Psoas muscle (tissue), 8 donors: ENCODE results near the gene NUP133. TPM values are rescaled to one million over a fixed set of nuclear protein-coding genes. Genes with fewer than 3 reads are reported as not detected.

Experiments
- ATAC-seq, 4 donors: fragments of 200-7000 bp; cut with Tn5 transposase; one replicate each; pipeline ENCODE4 v1.9.1; 2020; ENCODE audit warnings: moderate library complexity in 3 of 4, mild to moderate bottlenecking in 2 of 4
- DNase-seq, 2 donors: peaks; one replicate each; pipeline ENCODE4 v3.0.0-alpha.2; 2020
- H3K27ac ChIP-seq: fragments of 200-600 bp; one replicate; pipeline ENCODE4 v1.8.0; 2022
- H3K27me3 ChIP-seq, 3 donors: fragments of 200-600 bp in 1 of 3; one replicate each; pipeline versions ENCODE4 v1.6.1 to v1.8.0; 2013 to 2022; ENCODE audit warnings: low read length in 2 of 3, mild to moderate bottlenecking in 2 of 3, moderate library complexity in 1 of 3; ENCODE audit not compliant: insufficient read depth in 3 of 3
- H3K36me3 ChIP-seq, 2 donors: fragments of 200-600 bp in 1 of 2; one replicate each; pipeline versions ENCODE4 v1.6.1 to v1.8.0; 2013 to 2022; ENCODE audit warnings: low read depth in 1 of 2, mild to moderate bottlenecking in 1 of 2, moderate library complexity in 1 of 2; ENCODE audit not compliant: insufficient read depth in 1 of 2
- H3K4me1 ChIP-seq: fragments of 200-600 bp; one replicate; pipeline ENCODE4 v1.8.0; 2022
- H3K4me3 ChIP-seq: fragments of 200-600 bp; one replicate; pipeline ENCODE4 v1.8.0; 2022; ENCODE audit warnings: mild to moderate bottlenecking
- H3K9me3 ChIP-seq: fragments of 200-600 bp; one replicate; pipeline ENCODE4 v1.8.0; 2022
- CTCF ChIP-seq: fragments of 200-600 bp; IDR thresholded peaks from one replicate; pipeline ENCODE4 v1.8.0; 2022; ENCODE audit warnings: antibody characterized with exemption
- WGBS, 3 donors: extraction: QIAGEN DNeasy Blood & Tissue Kit; methylation state at CpG; one replicate each; pipeline versions ENCODE4 v1.1.6 to v1.1.7; 2013; 5-methylcytosine and 5-hydroxymethylcytosine counted together
- intact Hi-C, 2 donors: fragments of 100-400 bp; cut with DNase I; formaldehyde crosslinking; loops; one replicate each; pipeline versions ENCODE4 v1.11.0 to v1.14.2; 2022
- polyA plus RNA-seq, 3 donors: library from polyadenylated mRNA; stranded (reverse); fragments of 200-250 nt; gene quantifications; one replicate each; pipeline ENCODE4 v1.2.3, GENCODE V29; 2013
- total RNA-seq, 4 donors: library from RNA; stranded (reverse); fragmentation: NEBNext Ultra II Directional in 2 of 4; extraction: Animal tissue kit (Norgen Biotek cat#: 25700) in 2 of 4; gene quantifications; one replicate each; pipeline versions ENCODE4 v1.2.1 to v1.2.4, GENCODE V29; 2021 to 2023
- donor health status: healthy with polysubstance abuse.
- donor health status: DM: no; HTN: no; CAD: no; lungs with moderate emphysema.
- donor health status: Bipolar disorder and iron deficiency.
- donor health status: healthy.
- donor health status: DM: yes; HTN: yes; CAD: no.
- donor health status: DM: no; HTN: no; CAD: no.
- donor health status: DM: no; HTN: no; CAD: no.
- donor health status: DM: yes; HTN: yes; CAD: no.

The NUP133 gene
- total and polyA plus RNA-seq, 7 donors: 9.3 to 29.3 (median 24.1) TPM

- 4 to 14% (median 7%) methylated on average over 30 to 37 of the region's 37 CpGs for WGBS, 3 donors
- Histone ChIP-seq H3K4me3 (peak overlapping the region; percentile 70), H3K36me3 (peaks cover 0 to 4% of the 10 kb centered on the region in 2 donors), H3K9me3 (no peaks in the 10 kb centered on the region), H3K27ac (peak overlapping the region; percentile 97), H3K27me3 (peaks cover 0 to 20% (median 0%) of the 10 kb centered on the region in 3 donors), H3K4me1 (peaks cover 37% of the 10 kb centered on the region)
- ATAC-seq: no peak
- no peak for TF ChIP-seq CTCF
- peak in 1 of 2 donors; percentile 55 for DNase-seq
- intact Hi-C loops: loop anchor here in 1 of 2 donors (10.0 kb wide), 1 partner anchor 192 kb away; the partner anchor contains the start of genes TAF5L and URB2
Observed at GRCh38 chr1:229432905-229433304, 75.2 kb downstream of the NUP133 start.

GRCh38 chr1:229432116-229432461 is 76.1 kb downstream of the NUP133 start:
- WGBS, 3 donors: 1 to 7% (median 2%) methylated on average over 20 to 38 of the region's 38 CpGs
- peaks cover 0 to 4% of the 10 kb centered on the region in 2 donors for H3K36me3 ChIP-seq
- no peak for TF ChIP-seq CTCF
- peaks cover 0 to 20% (median 0%) of the 10 kb centered on the region in 3 donors for H3K27me3 ChIP-seq
- peak overlapping the region; percentile 97 for H3K27ac ChIP-seq
- intact Hi-C loops: loop anchor here in 1 of 2 donors (10.0 kb wide), 1 partner anchor 193 kb away; the partner anchor contains the start of genes TAF5L and URB2
- no peaks in the 10 kb centered on the region for H3K9me3 ChIP-seq
- peaks cover 31% of the 10 kb centered on the region for H3K4me1 ChIP-seq
- ATAC-seq: no peak
- peak in 1 of 2 donors; percentile 58 for DNase-seq
- H3K4me3 ChIP-seq: peak overlapping the region; percentile 70

- H3K4me1 ChIP-seq: peaks cover 28% of the 10 kb centered on the region
- no peak for TF ChIP-seq CTCF
- H3K27ac ChIP-seq: peak overlapping the region; percentile 97
- WGBS, 3 donors: 2 to 5% (median 3%) methylated on average over 61 to 65 of the region's 65 CpGs
- peaks cover 0 to 4% of the 10 kb centered on the region in 2 donors for H3K36me3 ChIP-seq
- intact Hi-C loops: loop anchor here in 1 of 2 donors (10.0 kb wide), 1 partner anchor 193 kb away; the partner anchor contains the start of genes TAF5L and URB2
- DNase-seq: peak in 1 of 2 donors; percentile 58
- H3K27me3 ChIP-seq: peaks cover 0 to 20% (median 0%) of the 10 kb centered on the region in 3 donors
- ATAC-seq: no peak
- H3K4me3 ChIP-seq: peak overlapping the region; percentile 70
- H3K9me3 ChIP-seq: no peaks in the 10 kb centered on the region
Observed at GRCh38 chr1:229431284-229432115, 76.6 kb downstream of the NUP133 start.

- ATAC-seq: peak; percentile 31 to 70 (median 55)
- no peak for TF ChIP-seq CTCF
- H3K27me3 ChIP-seq: peaks cover 0 to 20% (median 0%) of the 10 kb centered on the region in 3 donors
- peak overlapping the region; percentile 97 for H3K27ac ChIP-seq
- H3K4me1 ChIP-seq: peaks cover 22% of the 10 kb centered on the region
- peaks cover 0 to 4% of the 10 kb centered on the region in 2 donors for H3K36me3 ChIP-seq
- peak; percentile 83 to 94 for DNase-seq
- WGBS, 3 donors: 0 to 1% (median 1%) methylated on average over 16 of the region's 16 CpGs
- H3K9me3 ChIP-seq: no peaks in the 10 kb centered on the region
- intact Hi-C loops: loop anchor here in 1 of 2 donors (10.0 kb wide), 1 partner anchor 194 kb away; the partner anchor contains the start of genes TAF5L and URB2
- peak overlapping the region; percentile 70 for H3K4me3 ChIP-seq
Observed at GRCh38 chr1:229430761-229431283, 77.3 kb downstream of the NUP133 start.
